Activated naive CD4-positive, alpha-beta T cell treated with anti-CD3 and anti-CD28 coated beads, Interleukin-2, amount 50 U/mL, for 16 hours (primary cell): ENCODE data around the gene MGAM2.

Source experiments
- DNase-seq: peaks from one replicate; pipeline ENCODE4 v3.0.0-alpha.2; 2020

Gene MGAM2

GRCh38 chr7:142125256-142125955, 13.9 kb downstream of the MGAM2 start:
- no peak for DNase-seq

- DNase-seq, result no peak
These were observed 18.7 kb downstream of the MGAM2 start for GRCh38 chr7:142130267-142130666.

GRCh38 chr7:142131439-142132185, 20.1 kb downstream of the MGAM2 start:
- no peak for DNase-seq

GRCh38 chr7:142133731-142134148, 22.2 kb downstream of the MGAM2 start:
- DNase-seq, result no peak

- DNase-seq, result no peak
These were observed 23.4 kb downstream of the MGAM2 start for GRCh38 chr7:142134909-142135308.

GRCh38 chr7:142138996-142139395, 27.5 kb downstream of the MGAM2 start:
- DNase-seq, result no peak

- DNase-seq, result no peak
These were observed 28.3 kb downstream of the MGAM2 start for GRCh38 chr7:142139597-142140400.

- no peak for DNase-seq
These were observed 29.0 kb downstream of the MGAM2 start for GRCh38 chr7:142140401-142140959.

- DNase-seq, result no peak
These were observed 31.2 kb downstream of the MGAM2 start for GRCh38 chr7:142142702-142143101.

- no peak for DNase-seq
These were observed 34.6 kb downstream of the MGAM2 start for GRCh38 chr7:142146124-142146523.

- no peak for DNase-seq
These were observed 38.8 kb downstream of the MGAM2 start for GRCh38 chr7:142150356-142150755.

GRCh38 chr7:142150869-142151268, 39.4 kb downstream of the MGAM2 start:
- no peak for DNase-seq

GRCh38 chr7:142152076-142152475, 40.6 kb downstream of the MGAM2 start:
- DNase-seq, result no peak

GRCh38 chr7:142153400-142153799, 41.9 kb downstream of the MGAM2 start:
- no peak for DNase-seq

- no peak for DNase-seq
These were observed 47.4 kb downstream of the MGAM2 start for GRCh38 chr7:142158736-142159496.

- DNase-seq, result no peak
These were observed 50.4 kb downstream of the MGAM2 start for GRCh38 chr7:142161921-142162320.

- DNase-seq, result no peak
These were observed 57.2 kb downstream of the MGAM2 start for GRCh38 chr7:142168746-142169145.

GRCh38 chr7:142172932-142173331, 61.4 kb downstream of the MGAM2 start:
- no peak for DNase-seq

GRCh38 chr7:142174441-142174840, 62.9 kb downstream of the MGAM2 start:
- DNase-seq, result no peak

- DNase-seq, result no peak
These were observed 64.1 kb downstream of the MGAM2 start for GRCh38 chr7:142175594-142175993.

GRCh38 chr7:142176901-142177300, 65.4 kb downstream of the MGAM2 start:
- DNase-seq, result no peak

GRCh38 chr7:142177869-142178268, 66.4 kb downstream of the MGAM2 start:
- DNase-seq, result no peak

GRCh38 chr7:142180426-142180825, 68.9 kb downstream of the MGAM2 start:
- DNase-seq, result no peak
